GM23338 (cell line): ENCODE results near the gene CALR3.

Experiments
- CTCF ChIP-seq, 2 experiments: fragments of 200-600 bp in 1 of 2; sonication (generic) in 1 of 2; conservative IDR thresholded peaks; 2 replicates each; pipeline versions ENCODE4 v1.5.1 to v1.6.1; 2016 to 2017; ENCODE audit warnings: antibody characterized with exemption in 2 of 2, low read depth in 2 of 2, mild to moderate bottlenecking in 2 of 2, moderate library complexity in 1 of 2
- ETS1 ChIP-seq: IDR thresholded peaks from 2 replicates; pipeline ENCODE4 v1.6.1; 2016; ENCODE audit warnings: antibody characterized with exemption
- EZH2 ChIP-seq: fragments of 200-600 bp; sonication (generic); IDR thresholded peaks from one replicate; pipeline ENCODE4 v1.8.0; 2017; ENCODE audit warnings: antibody characterized with exemption, mild to moderate bottlenecking, low read depth; ENCODE audit not compliant: unreplicated experiment
- EZH2phosphoT487 ChIP-seq: fragments of 200-600 bp; sonication (generic); IDR thresholded peaks from one replicate; pipeline ENCODE4 v1.8.1; 2018; ENCODE audit warnings: antibody characterized with exemption; ENCODE audit not compliant: unreplicated experiment
- NANOG ChIP-seq: IDR thresholded peaks from 2 replicates; pipeline ENCODE4 v1.6.1; 2016; ENCODE audit warnings: antibody characterized with exemption, borderline replicate concordance
- POLR2AphosphoS5 ChIP-seq: IDR thresholded peaks from 2 replicates; pipeline ENCODE4 v1.6.1; 2016; ENCODE audit warnings: antibody characterized with exemption, low read depth
- REST ChIP-seq: IDR thresholded peaks from one replicate; pipeline ENCODE4 v1.6.1; 2018; ENCODE audit warnings: antibody characterized with exemption; ENCODE audit not compliant: unreplicated experiment
- ZNF114 ChIP-seq: fragments of 250-450 bp; sonication (Bioruptor Pico); IDR thresholded peaks from 2 replicates; pipeline ENCODE4 v1.5.0; 2020; ENCODE audit warnings: mild to moderate bottlenecking, moderate library complexity

DNA sequence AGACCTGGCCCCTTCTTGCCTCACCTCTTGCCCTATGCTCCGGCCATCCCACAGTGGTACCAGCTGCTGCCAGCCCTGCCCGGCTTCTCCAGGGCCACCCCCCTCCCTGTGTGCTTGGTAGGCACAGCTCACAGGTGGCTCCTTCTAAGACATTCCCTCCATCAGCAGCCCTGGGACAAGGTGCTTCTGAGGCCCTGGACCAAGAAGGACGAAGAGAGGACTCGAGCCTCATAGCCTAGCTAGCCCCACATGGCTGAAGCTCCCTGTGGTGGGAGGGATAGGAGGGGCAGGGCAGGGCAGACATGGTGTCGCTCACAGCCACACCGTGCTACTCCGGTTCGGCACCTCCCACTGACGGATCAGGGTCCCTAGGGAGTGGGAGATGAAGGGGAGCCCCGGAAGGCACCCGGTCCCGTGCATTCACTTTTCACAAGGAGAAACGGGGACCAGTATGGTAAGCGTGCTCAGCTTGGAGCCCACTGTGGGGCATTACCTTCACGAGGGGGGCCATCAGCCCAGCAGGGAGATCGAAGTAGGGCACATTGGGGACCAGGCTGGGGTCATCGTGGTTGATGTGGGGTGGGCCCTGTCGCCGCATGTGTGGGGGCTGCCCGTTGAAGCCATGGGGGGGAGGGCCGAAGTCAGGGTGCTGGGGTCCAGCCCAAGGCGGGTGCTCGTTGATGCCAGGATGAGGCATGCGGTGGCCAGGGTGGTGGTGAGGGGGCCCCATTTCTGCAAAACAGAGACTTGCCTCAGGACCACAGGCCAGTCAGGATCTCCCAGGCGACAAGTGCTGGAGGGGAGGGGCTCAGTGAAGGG lies 26.8 kb upstream of the CALR3 start:
- no peak for TF ChIP-seq EZH2
- no peak for TF ChIP-seq CTCF (conservative IDR thresholded peaks at IDR 0.05; ENCODE audit: low read depth in 2 of 2)
- no peak for TF ChIP-seq ETS1
- TF ChIP-seq EZH2phosphoT487, result no peak
- no peak for TF ChIP-seq POLR2AphosphoS5
- TF ChIP-seq REST, result no peak
- no peak for TF ChIP-seq ZNF114 (CRISPR knock-in tag)
- no peak for TF ChIP-seq NANOG
